ENCODE results near the gene COPE.

COPE gene

GRCh38 chr19:18895824-18896341 lies 23.3 kb downstream of the COPE start, which contains the start of gene CERS1:
Gene CERS1, minus strand, starts transcription at chr19:18896158. Its CDS starts 86 bp downstream, at chr19:18896072.
- peak within 1 kb of the TSS; percentile 50 for H3K4me3 ChIP-seq (ENCODE audit: low read depth, low read length)
- no peak for TF ChIP-seq CTCF (IDR thresholded peaks at IDR 0.05; ENCODE audit: low read depth, low read length)

- H3K4me3 ChIP-seq (ENCODE audit: low read depth, low read length), result peak overlapping the region; percentile 50
- peak; percentile 8; the same call in 1 of the 2 replicates for TF ChIP-seq CTCF (IDR thresholded peaks at IDR 0.05; ENCODE audit: low read depth, low read length)
Measured at GRCh38 chr19:18895038-18895823, 24.0 kb downstream of the COPE start.

- TF ChIP-seq CTCF (IDR thresholded peaks at IDR 0.05; ENCODE audit: low read depth, low read length), result no peak
- peak overlapping the region; percentile 50 for H3K4me3 ChIP-seq (ENCODE audit: low read depth, low read length)
Measured at GRCh38 chr19:18894254-18895037, 24.7 kb downstream of the COPE start.

GRCh38 chr19:18893587-18894253 lies 25.5 kb downstream of the COPE start:
- TF ChIP-seq CTCF (IDR thresholded peaks at IDR 0.05; ENCODE audit: low read depth, low read length), result no peak
- H3K4me3 ChIP-seq (ENCODE audit: low read depth, low read length), result no peak overlapping the region

- no peak for TF ChIP-seq CTCF (IDR thresholded peaks at IDR 0.05; ENCODE audit: low read depth, low read length)
Measured at GRCh38 chr19:18889949-18890745, 29.0 kb downstream of the COPE start.

GRCh38 chr19:18886972-18887371 lies 32.2 kb downstream of the COPE start:
- no peak overlapping the region for H3K4me3 ChIP-seq (ENCODE audit: low read depth, low read length)
- TF ChIP-seq CTCF (IDR thresholded peaks at IDR 0.05; ENCODE audit: low read depth, low read length), result no peak

More at GRCh38 chr19:18889949-18890745, 29.0 kb downstream of the COPE start:
- H3K4me3 ChIP-seq (ENCODE audit: low read depth, low read length), result no peak overlapping the region

Measured in WI38 (cell line).